Activated CD4-positive, alpha-beta T cell treated with anti-CD3 and anti-CD28 coated beads, Interleukin-2, amount 10 ng/mL, durations not matched to agents 24 days and 14 days (primary cell): Measurements from ENCODE around the gene DYNLT5. TPM values are rescaled to one million over a fixed set of nuclear protein-coding genes. Genes with fewer than 3 reads are reported as not detected.
"Not testable (repeated sequence)": the region's sequence is repeated elsewhere in the genome, so short reads cannot be mapped to it uniquely, and the experiment has no call there.

Source experiments
- DNase-seq: peaks from one replicate; pipeline ENCODE4 v3.0.0; 2022
- H3K27ac Mint-ChIP-seq: one replicate; pipeline ENCODE4 v1.8.0; 2022; ENCODE audit warnings: mild to moderate bottlenecking, mixed read lengths
- H3K27me3 Mint-ChIP-seq: one replicate; pipeline ENCODE4 v1.8.0; 2022; ENCODE audit warnings: mixed read lengths
- H3K36me3 Mint-ChIP-seq: one replicate; pipeline ENCODE4 v1.8.0; 2022; ENCODE audit warnings: low read depth, mild to moderate bottlenecking, mixed read lengths
- H3K4me1 Mint-ChIP-seq: one replicate; pipeline ENCODE4 v1.8.0; 2021; ENCODE audit warnings: mixed read lengths
- H3K4me3 Mint-ChIP-seq: one replicate; pipeline ENCODE4 v1.8.0; 2022; ENCODE audit warnings: mild to moderate bottlenecking, moderate library complexity, mixed read lengths
- H3K9me3 Mint-ChIP-seq: one replicate; pipeline ENCODE4 v1.8.0; 2021; ENCODE audit warnings: mixed read lengths
- intact Hi-C: fragments of 100-400 bp; cut with micrococcal nuclease; formaldehyde crosslinking; loops from one replicate; pipeline ENCODE4 v1.15.1; 2023
- total RNA-seq: library from RNA; stranded (reverse); gene quantifications from 2 replicates; pipeline ENCODE4 v1.2.3, GENCODE V29; 2022

Gene DYNLT5, protein sequence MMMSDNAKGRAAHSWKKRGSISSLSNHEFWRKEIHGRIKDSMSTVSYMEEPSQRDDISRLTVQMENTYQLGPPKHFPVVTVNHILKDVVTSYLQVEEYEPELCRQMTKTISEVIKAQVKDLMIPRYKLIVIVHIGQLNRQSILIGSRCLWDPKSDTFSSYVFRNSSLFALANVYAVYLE
- total RNA-seq, result not detected in 2 replicates

DNA sequence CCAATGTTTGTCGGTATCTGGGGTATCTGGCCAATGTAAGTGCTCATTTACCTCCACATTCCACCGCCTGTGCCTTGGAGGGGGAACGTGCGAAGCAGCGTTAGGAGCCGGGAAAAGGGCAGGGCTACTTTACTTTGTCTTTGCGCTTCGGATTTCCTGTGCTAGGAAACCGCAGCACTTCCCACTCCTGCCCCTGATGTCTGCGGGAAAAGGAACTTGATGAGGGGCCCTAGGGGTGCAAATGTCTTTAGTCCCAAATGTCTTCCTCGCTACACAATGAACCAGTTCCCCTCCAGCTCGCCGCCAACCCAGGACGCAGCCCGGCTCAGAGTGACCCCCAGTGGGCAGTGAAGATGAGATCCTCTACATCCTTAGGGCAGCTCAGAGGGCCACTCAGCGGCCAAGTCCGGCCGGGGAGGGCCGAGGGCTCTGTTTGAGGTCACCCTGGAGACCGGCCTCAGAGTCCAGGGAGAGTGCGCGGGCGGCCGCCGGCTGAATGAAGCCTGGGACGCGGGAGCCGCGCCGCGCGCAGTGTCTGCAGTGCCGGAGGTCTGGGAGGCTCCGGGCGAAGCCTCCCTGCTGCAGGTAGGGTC lies at the start of gene DYNLT5:
Gene DYNLT5, plus strand, starts transcription at position 460 of the 593 bp plus-strand sequence. CDS start 2,200 bp downstream, outside the sequence.
- peaks cover 68% of the 10 kb centered on the region for H3K27me3 Mint-ChIP-seq
- intact Hi-C loops, result no loop called here
- peak within 1 kb of the TSS; percentile 77 for H3K4me3 Mint-ChIP-seq
- H3K27ac Mint-ChIP-seq, result no peak within 1 kb of the TSS
- H3K9me3 Mint-ChIP-seq, result no peaks in the 10 kb centered on the region
- H3K36me3 Mint-ChIP-seq, result no peaks in the 10 kb centered on the region
- H3K4me1 Mint-ChIP-seq, result peaks cover 16% of the 10 kb centered on the region
- DNase-seq, result no peak

DNA sequence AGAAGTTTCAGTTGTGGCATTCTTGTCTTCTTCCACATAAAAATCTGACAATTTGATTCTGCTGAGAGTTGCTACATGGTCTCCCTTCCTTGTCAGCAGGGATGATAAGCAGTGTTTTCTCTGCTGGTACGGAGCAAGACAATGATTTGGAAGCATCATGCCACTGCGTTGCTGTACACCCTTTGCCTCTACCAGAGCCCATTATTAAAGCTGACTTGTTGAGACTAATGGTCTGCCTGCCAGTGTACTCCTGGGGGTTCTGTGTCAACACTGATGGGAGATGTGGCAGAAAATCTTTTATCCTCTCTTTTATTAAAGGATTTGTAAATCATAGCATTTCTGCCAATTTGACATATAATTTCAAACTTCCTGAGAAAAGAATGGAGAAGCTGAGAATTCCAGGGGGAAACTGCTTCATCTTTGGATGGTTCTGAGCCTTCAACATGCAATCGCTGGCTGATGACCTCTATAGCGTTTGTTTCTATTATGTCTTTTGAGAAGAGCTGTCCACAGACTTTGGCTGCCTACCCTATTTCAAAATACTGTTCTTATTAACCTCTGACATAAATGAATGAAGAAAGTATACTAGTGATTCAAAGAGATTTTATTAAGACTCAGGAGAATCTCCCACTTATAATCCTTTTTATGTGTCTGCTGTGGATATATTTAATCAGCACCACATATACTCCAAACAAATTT lies 47.9 kb upstream of the DYNLT5 start:
- Mint-ChIP-seq H3K4me1 (no peaks in the 10 kb centered on the region), H3K36me3 (no peaks in the 10 kb centered on the region), H3K4me3 (no peak overlapping the region), H3K9me3 (no peaks in the 10 kb centered on the region), H3K27ac (no peak overlapping the region), H3K27me3 (peaks cover 18% of the 10 kb centered on the region)
- intact Hi-C loops, result no loop called here
- no peak for DNase-seq

DNA sequence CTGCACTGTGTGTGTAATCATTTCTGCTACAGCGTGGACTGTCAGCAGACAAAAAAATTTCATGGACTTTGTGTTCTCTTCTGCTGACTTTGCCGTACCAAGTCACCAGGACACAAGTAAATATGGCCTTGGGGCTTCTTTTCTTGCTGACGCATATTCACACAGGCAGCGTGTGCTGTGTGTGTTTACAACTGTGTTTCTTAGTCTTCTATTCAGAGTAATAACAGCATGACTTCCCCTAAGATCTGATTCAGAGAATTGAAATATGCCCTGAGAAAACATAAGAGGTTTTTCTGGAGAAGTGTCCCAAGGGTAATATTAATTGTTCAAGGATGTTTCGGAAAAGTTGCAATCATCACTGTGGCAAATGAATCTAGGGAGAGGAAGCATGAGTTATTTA lies 47.1 kb upstream of the DYNLT5 start:
- Mint-ChIP-seq H3K9me3 (no peaks in the 10 kb centered on the region), H3K4me3 (no peak overlapping the region), H3K4me1 (no peaks in the 10 kb centered on the region), H3K36me3 (no peaks in the 10 kb centered on the region), H3K27me3 (peaks cover 20% of the 10 kb centered on the region), H3K27ac (no peak overlapping the region)
- intact Hi-C loops, result no loop called here
- no peak for DNase-seq

DNA sequence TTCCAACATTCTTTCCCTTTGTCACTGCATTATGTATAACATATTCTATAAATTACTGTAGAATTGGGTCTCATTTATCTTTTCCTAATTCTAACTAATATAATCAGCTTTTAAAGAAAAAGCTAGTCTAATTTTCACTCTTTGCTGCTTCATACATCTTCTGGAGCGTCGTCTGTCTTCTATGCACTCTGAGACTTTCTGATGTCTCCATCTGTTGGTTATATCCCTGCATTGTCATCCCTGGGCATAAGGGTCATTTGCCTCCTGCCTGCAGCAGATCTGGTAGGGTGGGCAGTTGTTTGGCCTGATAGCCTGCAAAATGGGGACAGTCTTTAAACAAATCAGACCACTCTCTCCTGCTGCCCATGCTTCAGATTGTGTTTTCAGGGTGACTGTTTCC lies 40.8 kb upstream of the DYNLT5 start:
- intact Hi-C loops, result no loop called here

DNA sequence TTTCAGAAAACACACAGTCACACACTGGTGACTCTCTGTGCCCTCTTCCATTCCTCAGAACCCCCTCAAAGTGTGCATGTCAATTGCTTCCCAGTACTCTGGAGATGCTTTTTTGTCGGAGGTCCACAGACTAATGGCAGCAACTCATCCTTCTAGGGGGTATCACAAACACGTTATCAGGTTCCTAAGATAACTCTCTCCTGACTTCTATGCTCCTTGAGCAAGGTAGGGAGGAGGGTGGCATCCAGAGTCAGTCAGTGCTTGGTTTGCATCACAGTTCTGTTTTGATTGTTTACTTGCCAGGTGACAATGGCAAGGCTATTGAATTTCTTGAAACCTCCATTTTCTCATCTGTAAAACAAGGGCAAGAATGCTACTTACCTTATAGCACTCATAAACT lies 39.4 kb upstream of the DYNLT5 start:
- Mint-ChIP-seq H3K27ac (no peak overlapping the region), H3K36me3 (no peaks in the 10 kb centered on the region), H3K4me3 (no peak overlapping the region), H3K9me3 (no peaks in the 10 kb centered on the region), H3K4me1 (no peaks in the 10 kb centered on the region), H3K27me3 (peaks cover 30% of the 10 kb centered on the region)
- no peak for DNase-seq
- intact Hi-C loops, result no loop called here

More for the DNA sequence above, 40.8 kb upstream of the DYNLT5 start:
- Mint-ChIP-seq H3K27me3 (peaks cover 25% of the 10 kb centered on the region), H3K36me3 (no peaks in the 10 kb centered on the region), H3K4me3 (no peak overlapping the region), H3K9me3 (no peaks in the 10 kb centered on the region), H3K27ac (no peak overlapping the region), H3K4me1 (no peaks in the 10 kb centered on the region)
- DNase-seq, result no peak

DNA sequence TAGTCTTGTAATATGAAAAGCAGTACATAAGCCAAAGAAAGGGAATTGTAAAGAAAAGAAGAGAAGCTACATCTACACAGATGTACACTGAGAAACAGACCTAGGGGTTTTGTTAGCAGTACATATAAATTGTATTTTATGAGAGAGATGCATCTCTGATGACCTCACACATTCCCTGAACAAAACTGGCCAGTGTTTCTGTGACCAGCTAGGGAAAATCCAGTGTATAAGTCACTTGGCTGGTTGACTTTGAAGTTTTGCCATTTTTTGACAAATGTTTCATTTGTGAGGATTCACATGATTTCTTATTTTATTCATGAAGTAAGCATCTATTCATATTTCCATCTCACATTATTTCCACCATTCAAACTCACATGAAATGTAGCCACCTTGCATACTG lies 28.3 kb upstream of the DYNLT5 start:
- Mint-ChIP-seq H3K9me3 (no peaks in the 10 kb centered on the region), H3K36me3 (no peaks in the 10 kb centered on the region), H3K4me3 (no peak overlapping the region), H3K4me1 (peaks cover 10% of the 10 kb centered on the region), H3K27ac (no peak overlapping the region), H3K27me3 (peaks cover 19% of the 10 kb centered on the region)
- intact Hi-C loops, result no loop called here
- DNase-seq, result no peak

DNA sequence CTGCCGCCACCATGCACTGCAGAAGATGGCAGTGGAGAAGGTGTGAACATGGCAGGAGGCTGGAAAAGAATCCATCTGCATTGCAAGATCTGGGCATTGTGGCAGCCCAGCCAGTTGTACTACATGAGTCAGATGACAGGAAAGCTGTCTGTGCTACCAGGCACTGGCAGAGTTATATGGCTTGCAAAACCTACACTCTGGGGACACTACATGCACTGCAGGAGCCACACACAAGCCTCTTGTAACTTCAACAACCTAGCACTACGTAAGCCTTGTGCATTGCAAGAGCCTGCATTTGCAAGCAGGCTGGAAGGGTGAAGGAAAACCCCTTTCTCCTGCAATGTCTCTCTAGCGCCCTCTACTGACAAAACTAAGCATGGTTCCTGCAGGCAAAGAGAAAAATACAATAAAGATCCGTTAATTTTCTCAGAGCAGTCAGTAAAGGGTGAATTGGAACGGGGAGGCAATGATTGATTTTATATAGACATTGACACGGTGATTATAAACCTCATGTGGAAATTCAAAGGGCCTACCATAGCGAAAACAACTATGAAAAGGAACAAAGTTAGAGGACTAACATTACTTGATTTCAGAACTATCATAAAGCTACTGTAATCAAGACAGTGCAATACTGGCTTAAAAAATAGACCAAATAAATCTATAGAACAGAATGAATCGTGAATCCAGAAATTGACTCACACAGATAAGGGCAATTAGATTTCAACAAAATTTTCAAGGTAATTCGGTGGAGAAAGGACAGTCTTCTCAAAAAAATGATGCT lies 26.2 kb upstream of the DYNLT5 start:
- Mint-ChIP-seq H3K36me3 (no peaks in the 10 kb centered on the region), H3K9me3 (no peaks in the 10 kb centered on the region), H3K27me3 (peaks cover 13% of the 10 kb centered on the region), H3K4me1 (peaks cover 12% of the 10 kb centered on the region), H3K4me3 (no peak overlapping the region), H3K27ac (no peak overlapping the region)
- intact Hi-C loops, result loop anchor here (2.0 to 5.0 kb wide), 3 partner anchors 119 to 767 kb away; no protein-coding TSS in a partner anchor
- DNase-seq, result peak; percentile 91

DNA sequence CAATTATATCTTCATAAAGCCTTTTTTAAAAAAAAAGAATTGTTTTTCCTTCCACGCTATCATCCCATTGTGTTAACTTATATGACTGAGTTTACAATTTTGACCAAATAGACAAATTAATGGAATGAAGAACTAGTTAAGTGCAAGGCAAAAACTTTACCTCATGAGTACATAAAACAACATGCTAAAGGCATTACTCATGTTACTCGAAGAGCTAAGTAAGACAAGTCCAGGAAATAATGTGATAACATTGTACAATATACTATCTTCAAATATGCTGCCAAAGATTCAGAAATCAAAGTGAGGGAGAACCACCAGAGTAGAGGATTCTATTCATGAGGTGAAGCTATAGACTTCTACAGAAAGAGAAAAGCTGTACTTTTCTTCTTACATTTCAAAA lies 24.2 kb upstream of the DYNLT5 start:
- no peak for DNase-seq
- Mint-ChIP-seq H3K4me3 (no peak overlapping the region), H3K9me3 (no peaks in the 10 kb centered on the region)

DNA sequence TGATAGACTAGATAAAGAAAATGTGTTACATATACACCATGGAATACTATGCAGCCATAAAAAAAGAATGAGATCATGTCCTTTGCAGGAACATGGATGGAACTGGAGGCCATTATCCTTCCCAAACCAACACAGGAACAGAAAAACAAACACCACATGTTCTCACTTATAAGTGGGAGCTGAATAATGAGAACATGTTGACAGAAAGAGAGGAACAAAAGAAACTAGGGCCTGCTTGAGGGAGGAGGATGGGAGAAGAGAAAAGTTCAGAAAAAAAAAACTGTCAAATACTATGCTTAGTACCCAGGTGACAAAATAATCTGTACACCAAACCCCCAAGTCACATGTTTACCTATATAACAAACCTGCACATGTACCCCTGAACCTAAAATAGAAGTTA lies 23.5 kb upstream of the DYNLT5 start:
- not testable (repeated sequence) for DNase-seq, H3K27ac Mint-ChIP-seq
- intact Hi-C loops, result loop anchor here (5.0 kb wide), 2 partner anchors 121 to 476 kb away; no protein-coding TSS in a partner anchor

More for the DNA sequence above, 24.2 kb upstream of the DYNLT5 start:
- Mint-ChIP-seq H3K27me3 (peaks cover 5% of the 10 kb centered on the region), H3K4me1 (peaks cover 20% of the 10 kb centered on the region), H3K27ac (no peak overlapping the region), H3K36me3 (no peaks in the 10 kb centered on the region)
- intact Hi-C loops, result loop anchor here (5.0 kb wide), 2 partner anchors 121 to 476 kb away; no protein-coding TSS in a partner anchor

DNA sequence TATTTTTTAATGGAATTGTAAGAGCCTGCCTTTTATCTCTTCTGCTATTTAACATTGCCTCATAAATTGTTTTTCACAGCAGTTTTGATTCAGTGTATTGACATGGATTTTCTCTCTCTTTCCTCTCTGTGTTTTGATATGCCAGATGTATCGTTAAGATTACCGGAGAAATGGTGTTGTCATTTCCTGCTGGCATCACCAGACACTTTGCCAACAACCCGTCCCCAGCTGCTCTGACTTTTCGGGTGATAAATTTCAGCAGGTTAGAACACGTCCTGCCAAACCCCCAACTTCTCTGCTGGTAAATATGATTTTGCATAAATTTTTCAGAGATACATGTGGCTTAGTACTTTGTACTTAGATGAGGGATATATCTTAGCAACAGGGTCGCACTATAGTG lies 23.1 kb upstream of the DYNLT5 start:
- intact Hi-C loops, result loop anchor here (5.0 kb wide), 2 partner anchors 122 to 477 kb away; no protein-coding TSS in a partner anchor
- Mint-ChIP-seq H3K4me3 (no peak overlapping the region), H3K27me3 (peaks cover 5% of the 10 kb centered on the region), H3K27ac (no peak overlapping the region), H3K9me3 (no peaks in the 10 kb centered on the region), H3K4me1 (peaks cover 20% of the 10 kb centered on the region), H3K36me3 (no peaks in the 10 kb centered on the region)
- peak; percentile 63 for DNase-seq

More for the DNA sequence above, 23.5 kb upstream of the DYNLT5 start:
- H3K9me3 Mint-ChIP-seq, H3K27me3 Mint-ChIP-seq, H3K4me3 Mint-ChIP-seq, H3K36me3 Mint-ChIP-seq: not testable (repeated sequence)
- peaks cover 20% of the 10 kb centered on the region for H3K4me1 Mint-ChIP-seq

DNA sequence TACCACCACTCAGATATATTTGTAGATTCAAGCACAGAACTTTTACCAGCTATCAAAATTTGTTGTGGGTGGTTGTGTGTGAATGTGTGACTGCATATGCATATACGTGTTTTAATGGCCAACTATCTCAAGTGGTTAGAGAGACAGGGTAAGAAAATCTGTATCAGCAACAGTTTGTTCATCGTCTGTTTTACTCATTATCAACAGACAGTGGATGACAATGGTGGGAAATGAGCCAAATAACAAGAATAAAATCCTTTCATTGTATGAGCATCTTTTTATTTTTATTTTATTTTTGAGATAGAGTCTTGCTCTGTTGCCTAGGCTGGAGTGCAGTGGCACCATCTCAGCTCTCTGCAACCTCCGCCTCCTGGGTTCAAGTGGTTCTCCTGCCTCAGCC lies 22.7 kb upstream of the DYNLT5 start:
- peaks cover 20% of the 10 kb centered on the region for H3K4me1 Mint-ChIP-seq
- H3K4me3 Mint-ChIP-seq, result no peak overlapping the region
- DNase-seq, result no peak
- H3K36me3 Mint-ChIP-seq, result no peaks in the 10 kb centered on the region
- H3K27ac Mint-ChIP-seq, result no peak overlapping the region
- H3K27me3 Mint-ChIP-seq, result peaks cover 4% of the 10 kb centered on the region
- intact Hi-C loops, result loop anchor here (5.0 kb wide), 2 partner anchors 122 to 477 kb away; no protein-coding TSS in a partner anchor
- H3K9me3 Mint-ChIP-seq, result no peaks in the 10 kb centered on the region

DNA sequence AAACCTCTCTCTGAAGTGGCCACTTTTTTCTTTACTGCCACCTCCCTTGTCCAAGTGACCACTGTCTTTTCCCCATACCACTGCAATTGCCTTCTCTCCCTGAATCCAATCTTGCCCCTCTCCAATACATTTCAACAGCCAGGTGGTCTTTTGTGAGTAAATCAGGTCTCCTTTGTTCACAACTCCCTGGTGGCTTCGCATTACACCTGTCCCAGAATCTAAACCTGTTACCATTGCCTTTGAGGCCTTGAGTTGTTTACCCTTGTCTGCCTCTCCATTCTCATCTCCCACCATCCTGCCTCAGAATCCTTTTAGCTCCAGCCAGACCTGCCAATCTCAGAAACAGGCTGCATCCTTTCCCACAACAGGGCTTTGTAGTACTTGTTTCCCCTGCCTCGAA lies 21.8 kb upstream of the DYNLT5 start:
- no peak overlapping the region for H3K27ac Mint-ChIP-seq
- no peak overlapping the region for H3K4me3 Mint-ChIP-seq
- DNase-seq, result no peak
- no peaks in the 10 kb centered on the region for H3K36me3 Mint-ChIP-seq
- no peaks in the 10 kb centered on the region for H3K9me3 Mint-ChIP-seq
- H3K4me1 Mint-ChIP-seq, result peaks cover 20% of the 10 kb centered on the region
- H3K27me3 Mint-ChIP-seq, result peaks cover 4% of the 10 kb centered on the region
- intact Hi-C loops, result no loop called here

DNA sequence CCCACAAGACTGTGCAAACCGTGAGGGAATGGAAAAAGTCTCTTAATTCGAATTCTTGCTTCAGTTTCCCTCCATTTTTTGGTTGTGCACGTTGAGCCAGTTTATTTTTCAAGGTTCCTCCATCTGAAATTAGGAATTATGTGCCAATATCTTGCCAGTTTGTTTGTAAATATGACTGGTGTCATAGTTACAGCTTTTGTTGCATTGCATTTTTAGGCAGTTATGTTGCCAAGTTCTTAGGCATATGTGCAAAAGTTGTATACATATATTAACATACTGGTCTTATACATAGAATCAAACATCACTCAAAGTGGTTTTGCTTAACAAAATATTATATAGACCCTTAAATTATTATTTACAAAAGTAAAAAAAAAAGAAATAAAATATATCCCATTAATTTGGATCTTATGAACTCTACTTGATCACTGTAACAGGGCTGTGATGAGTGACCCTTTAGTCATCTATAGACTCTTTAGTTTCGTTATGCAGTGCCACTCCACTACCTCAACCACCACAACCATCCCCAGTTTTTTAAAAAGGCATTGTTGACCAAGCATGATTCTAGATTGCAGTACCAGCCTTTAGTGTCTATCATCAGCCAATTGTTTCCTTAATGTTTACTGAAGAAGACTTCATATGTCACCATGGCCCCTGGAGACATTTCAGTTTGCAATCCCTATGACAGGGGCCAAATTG lies 20.9 kb upstream of the DYNLT5 start:
- Mint-ChIP-seq H3K27me3 (peaks cover 1% of the 10 kb centered on the region), H3K36me3 (no peaks in the 10 kb centered on the region), H3K4me3 (no peak overlapping the region), H3K27ac (no peak overlapping the region), H3K9me3 (no peaks in the 10 kb centered on the region), H3K4me1 (peaks cover 13% of the 10 kb centered on the region)
- no peak for DNase-seq
- intact Hi-C loops, result no loop called here
